K562 (cell line): ENCODE results near the gene SPON1. TPM values are rescaled to one million over a fixed set of nuclear protein-coding genes. Genes with fewer than 3 reads are reported as not detected.

ENCODE experiments used
- ATAC-seq: fragments of 200-7000 bp; cut with Tn5 transposase; 3 replicates; pipeline ENCODE4 v1.9.1; 2020; ENCODE audit warnings: moderate library complexity
- BruUV-seq: library from RNA; stranded (reverse); fragments of 400-500 nt; replicated peaks from 2 replicates; lab custom pipeline; 2021; lab: Mats Ljungman, UMichigan
- CTCF ChIA-PET: fragments of 300-600 bp; formaldehyde crosslinking; extraction: SDS; loops from one replicate; lab custom pipeline; 2021; ENCODE audit warnings: low intra/inter-chr PET ratio; lab: Yijun Ruan, JAX
- POLR2A ChIA-PET: fragments of 300-600, 350-650 bp; sonication (Branson Sonifier 250); formaldehyde crosslinking; extraction: SDS; loops from one replicate; lab custom pipeline; 2021; ENCODE audit warnings: antibody characterized with exemption, inconsistent platforms; lab: Yijun Ruan, JAX
- DNase-seq, 4 experiments: peaks; one replicate each; pipeline versions ENCODE4 v3.0.0 to v3.0.0-alpha.2; 2011 to 2018; ENCODE audit warnings: low spot score in 3 of 4, mixed read lengths in 3 of 4; ENCODE audit errors: extremely low read depth in 1 of 4
- FAIRE-seq: peaks from 2 replicates; lab custom pipeline; 2011; peaks lifted over from hg19 to GRCh38; lab: Jason Lieb, UNC
- H2AFZ ChIP-seq: 2 replicates; pipeline ENCODE4 v1.6.0; 2011; ENCODE audit warnings: low read depth, low read length, control low read depth, inconsistent platforms
- H3K27ac ChIP-seq: fragments of 200-600 bp; 3 replicates; pipeline ENCODE4 v1.8.0; 2011; ENCODE audit warnings: low read depth, mild to moderate bottlenecking, control low read depth, inconsistent platforms, low read length, moderate library complexity, mixed read lengths; ENCODE audit errors: extremely low read depth
- H3K27me3 ChIP-seq, 2 experiments: fragments of 300-600 bp in 1 of 2; 2 replicates in 1 of 2; 3 replicates in 1 of 2; pipeline versions ENCODE4 v1.6.0 to v1.8.0; 2011; ENCODE audit warnings: inconsistent platforms in 2 of 2, low read length in 2 of 2, mild to moderate bottlenecking in 1 of 2, mixed read lengths in 1 of 2, moderate library complexity in 1 of 2; ENCODE audit not compliant: control insufficient read depth in 2 of 2, insufficient read depth in 2 of 2
- H3K36me3 ChIP-seq: fragments of 300-600 bp; 3 replicates; pipeline ENCODE4 v1.8.0; 2011; ENCODE audit warnings: mild to moderate bottlenecking, low read length, inconsistent platforms; ENCODE audit not compliant: control insufficient read depth, insufficient read depth
- H3K4me1 ChIP-seq, 2 experiments: fragments of 200-600 bp in 1 of 2; replicated peaks in 1 of 2; 2 replicates in 1 of 2; 3 replicates in 1 of 2; pipeline versions ENCODE4 v1.5.1 to v1.8.0; 2011; ENCODE audit warnings: inconsistent platforms in 2 of 2, low read length in 2 of 2, mild to moderate bottlenecking in 1 of 2, mixed read lengths in 1 of 2, moderate library complexity in 1 of 2; ENCODE audit not compliant: control insufficient read depth in 2 of 2, insufficient read depth in 2 of 2
- H3K4me2 ChIP-seq: 2 replicates; pipeline ENCODE4 v1.6.1; 2011; ENCODE audit warnings: low read length, control low read depth, inconsistent platforms, mixed read lengths; ENCODE audit not compliant: insufficient read depth
- H3K4me3 ChIP-seq: fragments of 200-600 bp; sonication (generic), shearing (Covaris generic); 2 replicates; pipeline ENCODE4 v1.5.1; 2016; ENCODE audit warnings: control low read depth, inconsistent platforms
- H3K79me2 ChIP-seq: fragments of 200-600 bp; 3 replicates; pipeline ENCODE4 v1.8.0; 2011; ENCODE audit warnings: low read length, inconsistent platforms; ENCODE audit not compliant: control insufficient read depth, insufficient read depth
- H3K9ac ChIP-seq, 2 experiments: 2 replicates each; pipeline versions ENCODE4 v1.6.0 to v1.6.1; 2011; ENCODE audit warnings: low read depth in 2 of 2, low read length in 2 of 2, control low read depth in 1 of 2, inconsistent platforms in 1 of 2, mild to moderate bottlenecking in 1 of 2, mixed read lengths in 1 of 2; ENCODE audit not compliant: insufficient read depth in 1 of 2
- H3K9me1 ChIP-seq: one replicate; pipeline ENCODE4 v1.6.0; 2011; ENCODE audit warnings: inconsistent platforms, mild to moderate bottlenecking, low read length, moderate library complexity; ENCODE audit not compliant: control insufficient read depth, insufficient read depth
- H3K9me3 ChIP-seq: replicated peaks from 2 replicates; pipeline ENCODE4 v1.5.1; 2011; ENCODE audit warnings: low read depth, low read length, inconsistent platforms; ENCODE audit not compliant: control insufficient read depth, insufficient read depth
- H4K20me1 ChIP-seq: replicated peaks from 2 replicates; pipeline ENCODE4 v1.6.1; 2011; ENCODE audit warnings: low read length, inconsistent platforms, mixed read lengths; ENCODE audit not compliant: control insufficient read depth, insufficient read depth
- CCAR2 ChIP-seq: fragments of 200-400 bp; formaldehyde crosslinking; IDR thresholded peaks from 2 replicates; pipeline ENCODE4 v1.6.1; 2017; ENCODE audit warnings: mild to moderate bottlenecking, low read depth, low read length
- ESRRB ChIP-seq: fragments of 250-450 bp; sonication (Bioruptor Pico); IDR thresholded peaks from 2 replicates; pipeline ENCODE4 v1.5.0; 2020; ENCODE audit warnings: mild to moderate bottlenecking, moderate library complexity, borderline replicate concordance
- FOXM1 ChIP-seq, 2 experiments: fragments of 450-650 bp in 1 of 2; sonication (generic) in 1 of 2; formaldehyde crosslinking in 1 of 2; IDR thresholded peaks; 2 replicates each; pipeline versions ENCODE4 v1.6.1 to v1.9.0; 2017 to 2022; ENCODE audit warnings: low read depth in 2 of 2, mild to moderate bottlenecking in 2 of 2, missing genetic modification reagents in 1 of 2, moderate library complexity in 1 of 2
- HEY1 ChIP-seq: fragments of 250-450 bp; sonication (Bioruptor Pico); IDR thresholded peaks from 2 replicates; pipeline ENCODE4 v1.5.0; 2020; ENCODE audit warnings: mild to moderate bottlenecking, moderate library complexity, borderline replicate concordance
- HNRNPH1 ChIP-seq: fragments of 200-400 bp; formaldehyde crosslinking; optimal IDR thresholded peaks from 2 replicates; pipeline ENCODE3; 2017; ENCODE audit warnings: low read depth, mild to moderate bottlenecking, low read length, moderate library complexity
- JUNB ChIP-seq: fragments of 450-650 bp; formaldehyde crosslinking; conservative IDR thresholded peaks from 2 replicates; pipeline ENCODE4 v1.4.0; 2020; ENCODE audit warnings: mild to moderate bottlenecking
- MAFK ChIP-seq: IDR thresholded peaks from 2 replicates; pipeline ENCODE4 v1.6.1; 2011; ENCODE audit warnings: low read length, improper control_type of control experiment
- NR0B1 ChIP-seq: fragments of 450-650 bp; IDR thresholded peaks from one replicate; pipeline ENCODE4 v1.6.1; 2018; ENCODE audit warnings: mild to moderate bottlenecking, moderate library complexity; ENCODE audit not compliant: partially characterized antibody
- RBFOX2 ChIP-seq: fragments of 200-400 bp; formaldehyde crosslinking; IDR thresholded peaks from 2 replicates; pipeline ENCODE4 v1.6.1; 2017; ENCODE audit warnings: low read depth, mild to moderate bottlenecking, low read length, moderate library complexity
- SREBF2 ChIP-seq: sonication (generic); formaldehyde crosslinking; IDR thresholded peaks from 2 replicates; pipeline ENCODE4 v1.4.0; 2020; ENCODE audit warnings: mild to moderate bottlenecking, missing genetic modification reagents
- TAF1 ChIP-seq: IDR thresholded peaks from 2 replicates; pipeline ENCODE4 v1.6.1; 2011; ENCODE audit warnings: mild to moderate bottlenecking, low read length, moderate library complexity; ENCODE audit not compliant: insufficient read depth, control insufficient read depth, severe bottlenecking; ENCODE audit errors: extremely low read depth
- ZNF174 ChIP-seq: fragments of 250-450 bp; sonication (Bioruptor Pico); IDR thresholded peaks from 2 replicates; pipeline ENCODE4 v1.4.0; 2020; ENCODE audit warnings: mild to moderate bottlenecking
- ZNF3 ChIP-seq: fragments of 250-450 bp; sonication (Bioruptor Pico); IDR thresholded peaks from 2 replicates; pipeline ENCODE4 v1.5.0; 2021; ENCODE audit warnings: mild to moderate bottlenecking, moderate library complexity
- ZNF589 ChIP-seq: fragments of 200-800 bp; sonication (Bioruptor generic); IDR thresholded peaks from 2 replicates; pipeline ENCODE4 v1.6.1; 2016; ENCODE audit warnings: low read depth, missing genetic modification characterization, missing compliant biosample characterization
- ZNF764 ChIP-seq: fragments of 250-450 bp; sonication (Bioruptor Pico); IDR thresholded peaks from 2 replicates; pipeline ENCODE4 v1.4.0; 2020; ENCODE audit warnings: low read depth, mild to moderate bottlenecking, moderate library complexity
- WGBS: fragments of 100-300 bp; shearing (Covaris generic); methylation state at CpG from one replicate; pipeline ENCODE4 v1.1.6; 2016; ENCODE audit warnings: low coverage, mixed read lengths; ENCODE audit not compliant: insufficient coverage; ENCODE audit errors: missing lambda C conversion rate; 5-methylcytosine and 5-hydroxymethylcytosine counted together
- in situ Hi-C: fragments of 300-500 bp; cut with MboI; formaldehyde crosslinking; loops from 4 replicates; pipeline ENCODE4 v1.15.0; 2018; ENCODE audit warnings: inconsistent platforms, mixed read lengths
- intact Hi-C: fragments of 100-400 bp; cut with micrococcal nuclease; formaldehyde crosslinking; loops from 2 replicates; pipeline ENCODE4 v1.14.2; 2022
- polyA plus RNA-seq, 8 experiments: library from polyadenylated mRNA; depleted of rRNA in 4 of 8; stranded (reverse) in 5 of 8; unstranded in 3 of 8; fragments of >200 nt; fragmentation: Nextera tagmentation in 2 of 8; fragmentation: Illumina TruSeq in 1 of 8; extraction: Ambion mirVana in 2 of 8; extraction: Trizol in 1 of 8; gene quantifications; 2 replicates each; pipeline versions ENCODE4 v1.2.1 to v1.2.3, GENCODE V29; 2011 to 2014; ENCODE audit warnings: inconsistent platforms in 1 of 8, missing spikeins in 1 of 8
- total RNA-seq, 7 experiments: library from RNA; depleted of rRNA in 6 of 7; stranded (reverse); fragments of >200 nt in 6 of 7; fragmentation: Illumina TruSeq in 2 of 7; extraction: Trizol in 2 of 7; gene quantifications; 2 replicates each; pipeline versions ENCODE4 v1.2.1 to v1.2.3, GENCODE V29; 2011 to 2021; ENCODE audit warnings: low replicate concordance in 1 of 7
- TF ChIP-seq, protein P1 (sequence below): sonication (generic); IDR thresholded peaks from 2 replicates; pipeline ENCODE4 v1.6.1; 2016
- TF ChIP-seq, protein P2 (sequence below): sonication (generic); formaldehyde crosslinking; IDR thresholded peaks from 2 replicates; pipeline ENCODE4 v1.8.1; 2023; ENCODE audit warnings: mild to moderate bottlenecking, missing genetic modification reagents
- TF ChIP-seq, protein P3 (sequence below): fragments of 250-450 bp; sonication (Bioruptor Pico); IDR thresholded peaks from 2 replicates; pipeline ENCODE4 v1.9.0; 2021; ENCODE audit warnings: mild to moderate bottlenecking

SPON1 gene
- total and polyA plus RNA-seq, 9 of the 15 experiments (the other 6 are each of a cell fraction or from before 2014, with no cell fraction given), result 0.04 to 0.06 TPM; not detected in 7

DNA sequence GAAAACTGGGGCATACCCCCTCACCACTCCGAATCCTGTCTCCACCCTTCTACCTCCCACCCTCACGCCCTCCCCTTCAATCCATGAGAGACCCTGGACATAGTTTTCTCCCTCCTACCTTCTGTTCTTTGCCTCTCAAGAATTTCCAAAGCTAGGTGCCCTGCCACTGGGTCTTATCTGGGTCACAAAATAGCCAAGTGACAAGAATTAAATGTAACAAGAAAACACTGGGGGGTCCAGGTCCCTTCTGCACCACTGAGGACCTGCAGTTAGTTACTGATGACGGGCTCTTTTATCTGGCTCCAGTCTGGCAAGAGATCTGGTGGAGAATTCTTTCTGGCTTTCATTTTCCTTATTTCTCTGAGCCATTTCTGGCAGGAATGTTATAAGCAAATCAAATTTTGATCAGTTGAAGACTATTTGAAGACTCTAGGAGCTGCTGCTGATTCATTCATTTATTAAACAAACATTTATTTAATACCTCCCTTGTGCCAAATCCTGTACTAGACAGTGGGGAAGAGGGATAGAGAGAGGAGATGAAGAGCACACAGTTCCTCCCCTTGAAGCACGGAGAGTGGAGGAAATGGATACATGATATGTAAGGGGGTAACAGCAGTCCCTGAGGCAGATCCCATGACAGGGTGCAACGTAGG is 261.2 kb downstream of the SPON1 start:
- Histone ChIP-seq H3K9ac (no peak overlapping the region), H2AFZ (no peak overlapping the region), H3K27ac (no peak overlapping the region), H3K9me3 (no peaks in the 10 kb centered on the region), H3K4me2 (no peak overlapping the region), H4K20me1 (no peaks in the 10 kb centered on the region), H3K79me2 (no peaks in the 10 kb centered on the region), H3K4me3 (no peak overlapping the region), H3K4me1 (no peaks in the 10 kb centered on the region), H3K27me3 (peaks cover 4 to 10% of the 10 kb centered on the region in 2 experiments; a peak in 3 of 5 replicates), H3K36me3 (no peaks in the 10 kb centered on the region), H3K9me1 (no peaks in the 10 kb centered on the region)
- in situ Hi-C loops, result no loop called here
- 0% methylated on average over 5 of the region's 5 CpGs for WGBS
- intact Hi-C loops, result no loop called here
- no TSS peak for BruUV-seq
- ChIA-PET POLR2A (no interaction called here), CTCF (no interaction called here)
- DNase-seq (no peak), FAIRE-seq (no peak), ATAC-seq (no peak)
- no peak for TF ChIP-seq NR0B1
- no peak for TF ChIP-seq MAFK
- TF ChIP-seq, protein P1, sequence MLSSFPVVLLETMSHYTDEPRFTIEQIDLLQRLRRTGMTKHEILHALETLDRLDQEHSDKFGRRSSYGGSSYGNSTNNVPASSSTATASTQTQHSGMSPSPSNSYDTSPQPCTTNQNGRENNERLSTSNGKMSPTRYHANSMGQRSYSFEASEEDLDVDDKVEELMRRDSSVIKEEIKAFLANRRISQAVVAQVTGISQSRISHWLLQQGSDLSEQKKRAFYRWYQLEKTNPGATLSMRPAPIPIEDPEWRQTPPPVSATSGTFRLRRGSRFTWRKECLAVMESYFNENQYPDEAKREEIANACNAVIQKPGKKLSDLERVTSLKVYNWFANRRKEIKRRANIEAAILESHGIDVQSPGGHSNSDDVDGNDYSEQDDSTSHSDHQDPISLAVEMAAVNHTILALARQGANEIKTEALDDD, result no peak
- TF ChIP-seq, protein P2, sequence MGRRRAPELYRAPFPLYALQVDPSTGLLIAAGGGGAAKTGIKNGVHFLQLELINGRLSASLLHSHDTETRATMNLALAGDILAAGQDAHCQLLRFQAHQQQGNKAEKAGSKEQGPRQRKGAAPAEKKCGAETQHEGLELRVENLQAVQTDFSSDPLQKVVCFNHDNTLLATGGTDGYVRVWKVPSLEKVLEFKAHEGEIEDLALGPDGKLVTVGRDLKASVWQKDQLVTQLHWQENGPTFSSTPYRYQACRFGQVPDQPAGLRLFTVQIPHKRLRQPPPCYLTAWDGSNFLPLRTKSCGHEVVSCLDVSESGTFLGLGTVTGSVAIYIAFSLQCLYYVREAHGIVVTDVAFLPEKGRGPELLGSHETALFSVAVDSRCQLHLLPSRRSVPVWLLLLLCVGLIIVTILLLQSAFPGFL (CRISPR knock-in tag), result no peak
- no peak for TF ChIP-seq FOXM1 (IDR thresholded peaks at IDR 0.05; ENCODE audit: low read depth)
- TF ChIP-seq FOXM1 (CRISPR knock-in tag; IDR thresholded peaks at IDR 0.05; ENCODE audit: low read depth), result no peak
- TF ChIP-seq, protein P3, sequence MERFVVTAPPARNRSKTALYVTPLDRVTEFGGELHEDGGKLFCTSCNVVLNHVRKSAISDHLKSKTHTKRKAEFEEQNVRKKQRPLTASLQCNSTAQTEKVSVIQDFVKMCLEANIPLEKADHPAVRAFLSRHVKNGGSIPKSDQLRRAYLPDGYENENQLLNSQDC, result no peak
- TF ChIP-seq JUNB (CRISPR knock-in tag), result no peak
- no peak for TF ChIP-seq ZNF764 (CRISPR knock-in tag)
- no peak for TF ChIP-seq ZNF589 (CRISPR knock-in tag)
- no peak for TF ChIP-seq HNRNPH1
- no peak for TF ChIP-seq ESRRB (CRISPR knock-in tag)
- no peak for TF ChIP-seq TAF1
- TF ChIP-seq SREBF2 (CRISPR knock-in tag), result no peak
- TF ChIP-seq ZNF3 (CRISPR knock-in tag), result no peak
- TF ChIP-seq HEY1 (CRISPR knock-in tag), result no peak
- no peak for TF ChIP-seq RBFOX2
- TF ChIP-seq CCAR2, result no peak
- TF ChIP-seq ZNF174 (CRISPR knock-in tag), result no peak
